IMR-90 (cell line): Measurements from ENCODE around the gene PLB1. TPM values are rescaled to one million over a fixed set of nuclear protein-coding genes. Genes with fewer than 3 reads are reported as not detected.

Source experiments
- ATAC-seq: fragments of 200-7000 bp; cut with Tn5 transposase; 2 replicates; pipeline ENCODE4 v1.9.1; 2020; ENCODE audit warnings: low read depth, mild to moderate bottlenecking, moderate library complexity
- BruUV-seq: library from RNA; stranded (reverse); fragments of 400-500 nt; replicated peaks from 2 replicates; lab custom pipeline; 2021; lab: Mats Ljungman, UMichigan
- CTCF ChIA-PET: fragments of 300-600 bp; formaldehyde crosslinking; extraction: SDS; loops from one replicate; lab custom pipeline; 2021; ENCODE audit warnings: antibody characterized with exemption; lab: Yijun Ruan, JAX
- POLR2A ChIA-PET: fragments of 300-600 bp; sonication (Branson Sonifier 250); formaldehyde crosslinking; loops from one replicate; lab custom pipeline; 2022; ENCODE audit warnings: antibody characterized with exemption; ENCODE audit not compliant: unreplicated experiment; lab: Charles Lee
- DNase-seq: peaks from one replicate; pipeline ENCODE4 v3.0.0; 2013
- H2AFZ ChIP-seq: replicated peaks from 2 replicates; pipeline ENCODE3; 2013; ENCODE audit warnings: low read length, mild to moderate bottlenecking; ENCODE audit not compliant: poor library complexity
- H2AK5ac ChIP-seq: 2 replicates; pipeline ENCODE4 v1.6.1; 2013; ENCODE audit warnings: low read depth, low read length, inconsistent platforms
- H2AK9ac ChIP-seq: replicated peaks from 2 replicates; pipeline ENCODE3; 2013; ENCODE audit warnings: mild to moderate bottlenecking, low read depth, low read length, moderate library complexity; ENCODE audit not compliant: poor library complexity
- H2BK120ac ChIP-seq: 2 replicates; pipeline ENCODE4 v1.6.1; 2013; ENCODE audit warnings: low read depth, low read length, inconsistent platforms
- H2BK15ac ChIP-seq: 3 replicates; pipeline ENCODE4 v1.6.1; 2013; ENCODE audit warnings: low read depth, low read length, inconsistent platforms
- H2BK20ac ChIP-seq: 2 replicates; pipeline ENCODE4 v1.6.1; 2013; ENCODE audit warnings: low read depth, mild to moderate bottlenecking, inconsistent platforms, low read length, moderate library complexity
- H2BK5ac ChIP-seq: 2 replicates; pipeline ENCODE4 v1.6.1; 2013; ENCODE audit warnings: mild to moderate bottlenecking, low read depth, low read length, inconsistent platforms; ENCODE audit not compliant: poor library complexity, severe bottlenecking
- H3K14ac ChIP-seq: replicated peaks from 2 replicates; pipeline ENCODE4 v1.6.1; 2013; ENCODE audit warnings: low read depth, low read length, inconsistent platforms
- H3K18ac ChIP-seq: 2 replicates; pipeline ENCODE4 v1.6.1; 2013; ENCODE audit warnings: low read depth, low read length, control low read depth
- H3K23ac ChIP-seq: 2 replicates; pipeline ENCODE4 v1.6.1; 2013; ENCODE audit warnings: low read depth, low read length, inconsistent platforms
- H3K27ac ChIP-seq: 2 replicates; pipeline ENCODE4 v1.5.1; 2013; ENCODE audit warnings: mild to moderate bottlenecking, control low read depth, low read length; ENCODE audit not compliant: insufficient read depth
- H3K27me3 ChIP-seq: 2 replicates; pipeline ENCODE4 v1.6.1; 2013; ENCODE audit warnings: low read length; ENCODE audit not compliant: control insufficient read depth, insufficient read depth
- H3K36me3 ChIP-seq: 2 replicates; pipeline ENCODE4 v1.6.1; 2013; ENCODE audit warnings: low read length, mixed read lengths; ENCODE audit not compliant: control insufficient read depth, insufficient read depth
- H3K4ac ChIP-seq: 2 replicates; pipeline ENCODE4 v1.6.1; 2013; ENCODE audit warnings: low read depth, low read length, inconsistent platforms
- H3K4me1 ChIP-seq: 2 replicates; pipeline ENCODE4 v1.6.1; 2013; ENCODE audit warnings: low read length, mixed read lengths; ENCODE audit not compliant: control insufficient read depth, insufficient read depth
- H3K4me2 ChIP-seq: 2 replicates; pipeline ENCODE4 v1.6.1; 2013; ENCODE audit warnings: low read depth, mild to moderate bottlenecking, control low read depth, low read length, moderate library complexity
- H3K4me3 ChIP-seq: 2 replicates; pipeline ENCODE4 v1.5.1; 2013; ENCODE audit warnings: low read depth, mild to moderate bottlenecking, control low read depth, low read length, moderate library complexity; ENCODE audit not compliant: insufficient read depth
- H3K56ac ChIP-seq: 2 replicates; pipeline ENCODE4 v1.6.1; 2013; ENCODE audit warnings: low read length, inconsistent platforms; ENCODE audit not compliant: insufficient read depth; ENCODE audit errors: extremely low read depth
- H3K79me1 ChIP-seq, 2 experiments: 2 replicates each; pipeline ENCODE4 v1.6.1; 2013; ENCODE audit warnings: low read length in 2 of 2, inconsistent platforms in 1 of 2, low read depth in 1 of 2
- H3K9ac ChIP-seq: 2 replicates; pipeline ENCODE4 v1.6.1; 2013; ENCODE audit warnings: low read depth, low read length, control low read depth
- H3K9me1 ChIP-seq: 2 replicates; pipeline ENCODE4 v1.6.1; 2013; ENCODE audit warnings: low read length, inconsistent platforms; ENCODE audit not compliant: insufficient read depth
- H3K9me3 ChIP-seq: 2 replicates; pipeline ENCODE4 v1.6.1; 2013; ENCODE audit warnings: low read length; ENCODE audit not compliant: control insufficient read depth, insufficient read depth
- H4K20me1 ChIP-seq: 2 replicates; pipeline ENCODE4 v1.6.1; 2013; ENCODE audit warnings: low read length, inconsistent platforms; ENCODE audit not compliant: insufficient read depth
- H4K5ac ChIP-seq: 2 replicates; pipeline ENCODE4 v1.6.1; 2013; ENCODE audit warnings: mild to moderate bottlenecking, low read depth, low read length, control low read depth
- H4K8ac ChIP-seq, 2 experiments: 2 replicates each; pipeline ENCODE4 v1.6.1; 2013; ENCODE audit warnings: low read depth in 2 of 2, low read length in 2 of 2, control low read depth in 1 of 2, inconsistent platforms in 1 of 2
- H4K91ac ChIP-seq: 2 replicates; pipeline ENCODE4 v1.6.1; 2013; ENCODE audit warnings: low read depth, low read length, inconsistent platforms; ENCODE audit not compliant: insufficient read depth
- BHLHE40 ChIP-seq: fragments of 150-350 bp; IDR thresholded peaks from 2 replicates; pipeline ENCODE4 v1.6.1; 2016; ENCODE audit warnings: mild to moderate bottlenecking, low read depth, low read length
- CHD1 ChIP-seq: IDR thresholded peaks from 2 replicates; pipeline ENCODE4 v1.6.1; 2012; ENCODE audit warnings: low read depth, low read length, improper control_type of control experiment
- CTCF ChIP-seq: conservative IDR thresholded peaks from 2 replicates; pipeline ENCODE4 v1.5.1; 2012; ENCODE audit warnings: mild to moderate bottlenecking, low read depth, low read length, improper control_type of control experiment
- ELK1 ChIP-seq: fragments of 150-350 bp; IDR thresholded peaks from 2 replicates; pipeline ENCODE4 v1.6.1; 2016; ENCODE audit warnings: low read depth, mild to moderate bottlenecking, low read length, moderate library complexity, borderline replicate concordance
- FOS ChIP-seq: fragments of 150-350 bp; IDR thresholded peaks from 2 replicates; pipeline ENCODE4 v1.6.1; 2016; ENCODE audit warnings: low read depth, low read length
- MAFK ChIP-seq: IDR thresholded peaks from 2 replicates; pipeline ENCODE4 v1.6.1; 2012; ENCODE audit warnings: low read depth, low read length, improper control_type of control experiment
- MAZ ChIP-seq: IDR thresholded peaks from 2 replicates; pipeline ENCODE4 v1.6.1; 2012; ENCODE audit warnings: low read depth, mild to moderate bottlenecking, low read length, improper control_type of control experiment, moderate library complexity, borderline replicate concordance
- MXI1 ChIP-seq: IDR thresholded peaks from 2 replicates; pipeline ENCODE4 v1.6.1; 2012; ENCODE audit warnings: low read depth, mild to moderate bottlenecking, low read length, moderate library complexity, borderline replicate concordance
- NFE2L2 ChIP-seq: fragments of 150-350 bp; IDR thresholded peaks from 2 replicates; pipeline ENCODE4 v1.6.1; 2016; ENCODE audit warnings: low read depth, mild to moderate bottlenecking, low read length
- POLR2A ChIP-seq: IDR thresholded peaks from 2 replicates; pipeline ENCODE4 v1.6.1; 2012; ENCODE audit warnings: mild to moderate bottlenecking, low read depth, low read length
- RAD21 ChIP-seq: IDR thresholded peaks from 2 replicates; pipeline ENCODE4 v1.6.1; 2012; ENCODE audit warnings: low read length, improper control_type of control experiment
- RCOR1 ChIP-seq: IDR thresholded peaks from 2 replicates; pipeline ENCODE4 v1.6.1; 2012; ENCODE audit warnings: mild to moderate bottlenecking, low read length, improper control_type of control experiment; ENCODE audit not compliant: insufficient replicate concordance
- RFX5 ChIP-seq: IDR thresholded peaks from 2 replicates; pipeline ENCODE4 v1.8.0; 2012; ENCODE audit warnings: low read depth, mild to moderate bottlenecking, low read length, moderate library complexity
- SMC3 ChIP-seq: fragments of 150-350 bp; IDR thresholded peaks from 2 replicates; pipeline ENCODE4 v1.6.1; 2016; ENCODE audit warnings: low read depth, mild to moderate bottlenecking, antibody characterized with exemption, low read length, moderate library complexity
- USF2 ChIP-seq: fragments of 150-350 bp; IDR thresholded peaks from 2 replicates; pipeline ENCODE4 v1.6.1; 2017; ENCODE audit warnings: mild to moderate bottlenecking, antibody characterized with exemption, low read length, low read depth
- WGBS, 2 experiments: methylation state at CpG; one replicate each; pipeline versions ENCODE4 v1.1.5 to v1.1.7; 2013; ENCODE audit warnings: missing lambda C conversion rate in 2 of 2; ENCODE audit not compliant: insufficient read length in 1 of 2; ENCODE audit errors: extremely low coverage in 2 of 2; 5-methylcytosine and 5-hydroxymethylcytosine counted together
- dilution Hi-C: fragments of 300-500 bp; cut with HindIII; formaldehyde crosslinking; loops from one replicate; pipeline ENCODE4 v1.14.3; 2018; ENCODE audit warnings: low sequenced_read_pairs; ENCODE audit not compliant: unreplicated experiment
- in situ Hi-C: fragments of 300-500 bp; cut with MboI; formaldehyde crosslinking; loops from 3 replicates; pipeline ENCODE4 v1.14.3; 2019; ENCODE audit warnings: low sequenced_read_pairs, inconsistent platforms, mixed read lengths
- intact Hi-C: fragments of 100-400 bp; cut with micrococcal nuclease; formaldehyde crosslinking; loops from 2 replicates; pipeline ENCODE4 v1.10.0; 2022
- polyA plus RNA-seq, 3 experiments: library from polyadenylated mRNA; depleted of rRNA; stranded (reverse); fragments of >200 nt; gene quantifications; 2 replicates each; pipeline ENCODE4 v1.2.3, GENCODE V29; 2012; ENCODE audit warnings: low replicate concordance in 1 of 3
- total RNA-seq: library from RNA; depleted of rRNA; stranded (reverse); fragments of >200 nt; gene quantifications from 2 replicates; pipeline ENCODE4 v1.2.3, GENCODE V29; 2012

PLB1 gene
- total and polyA plus RNA-seq, 2 of the 4 experiments (the other 2 are of a cell fraction) = 0.74 to 0.90 TPM

- Histone ChIP-seq H2AFZ (no peak overlapping the region), H4K20me1 (no peaks in the 10 kb centered on the region), H3K18ac (peak overlapping the region; percentile 51), H3K4me1 (peaks cover 34% of the 10 kb centered on the region), H3K27me3 (no peaks in the 10 kb centered on the region), H2BK20ac (peak overlapping the region; percentile 62), H4K5ac (no peak overlapping the region), H2BK120ac (peak overlapping the region; percentile 60), H3K9ac (no peak overlapping the region), H3K9me3 (no peaks in the 10 kb centered on the region), H2BK5ac (peak overlapping the region; percentile 68), H4K8ac (peak overlapping the region in 1 of 2 experiments; percentile 72; a peak in 3 of 4 replicates), H3K79me1 (peaks cover 0 to 13% of the 10 kb centered on the region in 2 experiments; a peak in 1 of 4 replicates), H3K9me1 (peaks cover 16% of the 10 kb centered on the region), H3K14ac (no peak overlapping the region; the same call in 1 of the 2 replicates), H3K36me3 (no peaks in the 10 kb centered on the region), H3K4ac (peak overlapping the region; percentile 67), H2AK9ac (no peak overlapping the region), H4K91ac (peak overlapping the region; percentile 61), H3K4me2 (peak overlapping the region; percentile 63; the same call in 1 of the 2 replicates), H3K27ac (peak overlapping the region; percentile 22; the same call in 1 of the 2 replicates), H2BK15ac (peak overlapping the region; percentile 97; the same call in 2 of the 3 replicates), H3K4me3 (no peak overlapping the region), H2AK5ac (peak overlapping the region; percentile 68; the same call in 1 of the 2 replicates), H3K56ac (0 out of 2 replicates have a peak overlapping the region, but pooled peaks have one; percentile 25), H3K23ac (peak overlapping the region; percentile 83; the same call in 1 of the 2 replicates)
- no CpG with 5 or more reads among the region's 1 CpG for WGBS, 2 experiments
- peak; percentile 79 for DNase-seq
- POLR2A ChIA-PET = interaction anchor here (1.0 kb wide), 1 partner anchor 89 kb away, joined by 3 read pairs; the partner anchor contains the start of gene PPP1CB
- in situ Hi-C loops = no loop called here
- dilution Hi-C loops = no loop called here
- peak; percentile 49 for ATAC-seq
- BruUV-seq = no TSS peak
- CTCF ChIA-PET = interaction anchor here (0.8 to 4.4 kb wide), 6 partner anchors 21 to 147 kb away, joined by 3 to 24 read pairs (median 3); no protein-coding TSS in a partner anchor
- intact Hi-C loops = loop anchor here (1.0 to 10.0 kb wide), 3 partner anchors 88 to 231 kb away; partner anchors contain the start of genes PPP1CB and WDR43
- TF ChIP-seq NFE2L2 (no peak), FOS (no peak), SMC3 (peak; percentile 58), RAD21 (peak; percentile 56), CTCF (peak; percentile 46), BHLHE40 (no peak), USF2 (peak; percentile 86), MAFK (no peak), CHD1 (no peak), MAZ (no peak), RFX5 (no peak), MXI1 (no peak), ELK1 (no peak), POLR2A (no peak), RCOR1 (no peak)
Observed at GRCh38 chr2:28663359-28663758, 167.5 kb downstream of the PLB1 start.
